NT2/D1 (cell line): ENCODE results near the gene ALKBH2.
A peak's percentile ranks its signal among the peaks of the same experiment; 100 is the strongest.

ENCODE experiments used
- DNase-seq: peaks from one replicate; pipeline ENCODE4 v3.0.0-alpha.2; 2011; ENCODE audit warnings: low read depth, low spot score
- H3K27me3 ChIP-seq: 2 replicates; pipeline ENCODE4 v1.6.0; 2011; ENCODE audit warnings: mild to moderate bottlenecking; ENCODE audit not compliant: insufficient read length, insufficient read depth
- H3K36me3 ChIP-seq: 2 replicates; pipeline ENCODE4 v1.6.1; 2011; ENCODE audit warnings: mild to moderate bottlenecking, low read length, mixed read lengths; ENCODE audit not compliant: insufficient read depth, insufficient read length
- H3K4me1 ChIP-seq: 2 replicates; pipeline ENCODE4 v1.5.1; 2011; ENCODE audit not compliant: insufficient read depth, insufficient read length
- H3K4me3 ChIP-seq: 2 replicates; pipeline ENCODE4 v1.5.1; 2011; ENCODE audit warnings: low read depth; ENCODE audit not compliant: insufficient read length
- H3K9ac ChIP-seq: 2 replicates; pipeline ENCODE4 v1.6.0; 2011; ENCODE audit warnings: low read depth; ENCODE audit not compliant: insufficient read length
- H3K9me3 ChIP-seq: 2 replicates; pipeline ENCODE4 v1.5.1; 2011; ENCODE audit warnings: mild to moderate bottlenecking, low read length; ENCODE audit not compliant: insufficient read depth
- SUZ12 ChIP-seq: IDR thresholded peaks from 2 replicates; pipeline ENCODE4 v1.6.1; 2011; ENCODE audit not compliant: insufficient read length, insufficient read depth; ENCODE audit errors: extremely low read depth
- YY1 ChIP-seq: IDR thresholded peaks from 2 replicates; pipeline ENCODE4 v1.6.1; 2011; ENCODE audit not compliant: insufficient read length, insufficient read depth
- ZNF274 ChIP-seq: IDR thresholded peaks from 2 replicates; pipeline ENCODE4 v1.6.1; 2011; ENCODE audit warnings: mild to moderate bottlenecking, low read depth, low read length

ALKBH2 gene

DNA sequence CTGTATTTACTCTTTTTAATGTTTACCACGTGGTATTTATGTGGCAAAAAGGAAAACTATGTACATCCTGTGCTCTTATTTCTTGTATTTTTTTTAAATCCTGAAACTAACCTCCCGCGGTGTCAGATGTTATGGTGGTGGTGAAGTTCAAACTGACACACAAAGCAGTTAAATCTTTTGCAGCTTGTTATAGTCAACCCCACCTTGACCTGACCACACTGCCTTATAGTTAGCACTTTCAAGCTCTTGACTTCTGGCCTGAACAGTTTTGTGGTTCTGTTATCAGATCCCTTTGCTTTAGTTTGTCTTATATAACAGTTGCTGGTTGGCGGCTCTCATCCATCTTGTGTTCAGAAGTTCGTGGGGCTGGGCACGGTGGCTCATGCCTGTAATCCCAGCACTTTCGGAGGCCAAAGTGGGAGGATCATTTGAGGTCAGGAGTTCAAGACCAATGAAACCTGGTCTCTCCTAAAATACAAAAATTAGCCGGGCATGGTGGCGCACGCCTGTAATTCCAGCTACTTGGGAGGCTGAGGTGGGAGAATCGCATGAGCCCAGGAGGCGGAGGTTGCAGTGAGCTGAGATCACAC lies 6.3 kb upstream of the ALKBH2 start:
- H3K9me3 ChIP-seq: no peaks in the 10 kb centered on the region
- TF ChIP-seq SUZ12: no peak
- TF ChIP-seq ZNF274: no peak
- TF ChIP-seq YY1: no peak
- no peaks in the 10 kb centered on the region for H3K4me1 ChIP-seq
- H3K27me3 ChIP-seq: no peaks in the 10 kb centered on the region
- peak overlapping the region; percentile 80 for H3K4me3 ChIP-seq
- H3K36me3 ChIP-seq: peaks cover 60% of the 10 kb centered on the region
- DNase-seq: no peak
- no peak overlapping the region for H3K9ac ChIP-seq

DNA sequence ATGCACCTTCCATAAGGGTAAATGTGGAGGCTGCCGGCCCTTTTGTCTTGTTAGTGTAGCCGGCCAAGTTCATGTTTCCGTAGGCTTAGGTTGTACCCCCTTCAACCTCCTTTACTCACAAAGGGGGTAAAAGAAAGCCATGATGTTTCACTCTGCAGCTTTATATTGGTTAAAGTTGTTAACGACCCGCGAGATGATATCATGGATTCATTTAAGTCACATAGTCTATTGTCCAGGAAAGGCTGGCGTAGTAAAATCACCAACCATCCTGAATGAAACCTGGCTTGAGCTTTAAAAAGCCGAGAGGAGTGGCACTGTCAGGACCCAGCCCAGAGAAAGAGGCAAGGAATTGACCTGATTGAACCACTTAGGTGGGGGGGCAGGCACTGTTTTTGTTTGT lies 5.4 kb upstream of the ALKBH2 start:
- H3K9me3 ChIP-seq: no peaks in the 10 kb centered on the region
- peak overlapping the region; percentile 80 for H3K4me3 ChIP-seq
- no peaks in the 10 kb centered on the region for H3K4me1 ChIP-seq
- H3K27me3 ChIP-seq: no peaks in the 10 kb centered on the region
- TF ChIP-seq SUZ12 (no peak), ZNF274 (no peak), YY1 (no peak)
- DNase-seq: no peak
- peak overlapping the region; percentile 90 for H3K9ac ChIP-seq
- H3K36me3 ChIP-seq: peaks cover 52% of the 10 kb centered on the region

DNA sequence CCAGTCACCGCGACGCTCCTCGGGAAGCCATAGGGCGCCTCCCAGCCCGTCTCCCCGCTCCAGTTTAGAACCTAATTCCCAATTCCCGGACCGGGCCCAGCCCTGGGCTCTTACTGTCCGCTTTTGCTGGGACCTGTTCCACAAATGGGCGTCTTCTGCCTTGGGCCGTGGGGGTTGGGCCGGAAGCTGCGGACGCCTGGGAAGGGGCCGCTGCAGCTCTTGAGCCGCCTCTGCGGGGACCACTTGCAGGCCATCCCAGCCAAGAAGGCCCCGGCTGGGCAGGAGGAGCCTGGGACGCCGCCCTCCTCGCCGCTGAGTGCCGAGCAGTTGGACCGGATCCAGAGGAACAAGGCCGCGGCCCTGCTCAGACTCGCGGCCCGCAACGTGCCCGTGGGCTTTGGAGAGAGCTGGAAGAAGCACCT lies 4.9 kb upstream of the ALKBH2 start:
- peak overlapping the region; percentile 80 for H3K4me3 ChIP-seq
- no peaks in the 10 kb centered on the region for H3K4me1 ChIP-seq
- no peaks in the 10 kb centered on the region for H3K9me3 ChIP-seq
- no peak for TF ChIP-seq ZNF274
- peaks cover 47% of the 10 kb centered on the region for H3K36me3 ChIP-seq
- H3K27me3 ChIP-seq: no peaks in the 10 kb centered on the region
- H3K9ac ChIP-seq: peak overlapping the region; percentile 90
- no peak for DNase-seq

DNA sequence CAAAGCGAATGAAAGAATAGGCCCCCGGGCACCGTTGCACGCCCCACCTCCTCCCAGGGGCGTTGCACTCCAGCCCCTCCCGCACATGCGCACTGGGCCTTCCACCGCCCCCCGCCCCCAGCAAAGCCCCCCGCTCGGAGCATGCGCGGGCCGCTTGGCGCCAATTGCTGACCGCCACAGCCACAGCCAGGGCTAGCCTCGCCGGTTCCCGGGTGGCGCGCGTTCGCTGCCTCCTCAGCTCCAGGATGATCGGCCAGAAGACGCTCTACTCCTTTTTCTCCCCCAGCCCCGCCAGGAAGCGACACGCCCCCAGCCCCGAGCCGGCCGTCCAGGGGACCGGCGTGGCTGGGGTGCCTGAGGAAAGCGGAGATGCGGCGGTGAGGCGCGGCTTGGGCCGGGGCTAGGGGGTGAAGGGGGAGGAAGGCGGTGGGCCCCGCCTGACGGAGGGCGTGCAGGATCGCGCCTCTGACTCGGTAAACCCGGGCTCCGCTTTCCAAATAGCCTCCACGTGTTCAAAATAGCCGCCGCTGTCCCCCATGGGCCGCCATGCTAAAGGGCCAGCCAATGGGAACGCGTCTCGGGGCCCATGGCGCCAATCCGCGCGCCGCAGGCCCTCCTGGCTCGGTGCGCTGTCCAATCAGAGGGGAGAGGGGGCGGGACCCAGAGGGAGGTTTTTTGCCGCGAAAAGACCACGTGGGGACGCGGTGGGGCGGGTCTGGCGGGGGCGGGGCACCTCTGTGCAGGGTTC lies 4.3 kb upstream of the ALKBH2 start, which contains the start of gene UNG:
UNG (plus strand) TSS at position 163 of the 748 bp plus-strand sequence; CDS start at position 246, 83 bp downstream.
- H3K9ac ChIP-seq: peak within 1 kb of the TSS; percentile 90
- peaks cover 2% of the 10 kb centered on the region for H3K4me1 ChIP-seq

DNA sequence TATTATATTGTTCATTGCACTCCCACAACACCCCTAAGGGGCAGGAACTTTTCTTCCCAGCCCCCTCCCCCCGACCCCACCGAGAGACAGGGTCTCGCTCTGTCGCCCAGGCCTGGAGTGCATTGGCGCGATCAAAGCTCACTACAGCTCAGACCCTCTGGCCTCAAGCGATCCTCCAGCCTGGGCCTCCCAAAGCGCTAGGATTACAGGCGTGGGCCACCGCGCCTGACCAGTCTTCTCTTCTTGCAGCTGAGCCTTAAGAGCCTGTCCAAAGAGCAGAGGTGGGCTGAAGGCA lies 3.8 kb upstream of the ALKBH2 start:
- no peak for DNase-seq
- H3K4me3 ChIP-seq: peak overlapping the region; percentile 73
- H3K9ac ChIP-seq: peak overlapping the region; percentile 12
- H3K36me3 ChIP-seq: peaks cover 37% of the 10 kb centered on the region
- H3K9me3 ChIP-seq: peaks cover 7% of the 10 kb centered on the region; the same call in 1 of the 2 replicates
- H3K27me3 ChIP-seq: no peaks in the 10 kb centered on the region
- H3K4me1 ChIP-seq: peaks cover 6% of the 10 kb centered on the region
- TF ChIP-seq SUZ12 (no peak), ZNF274 (no peak), YY1 (no peak)

More for the DNA sequence above, 4.3 kb upstream of the ALKBH2 start, which contains the start of gene UNG:
- DNase-seq: peak; percentile 94
- Histone ChIP-seq H3K27me3 (no peaks in the 10 kb centered on the region), H3K36me3 (peaks cover 42% of the 10 kb centered on the region), H3K9me3 (peaks cover 5% of the 10 kb centered on the region; the same call in 1 of the 2 replicates), H3K4me3 (peak within 1 kb of the TSS; percentile 80)
- peak; percentile 46 for TF ChIP-seq YY1
- TF ChIP-seq SUZ12: no peak

DNA sequence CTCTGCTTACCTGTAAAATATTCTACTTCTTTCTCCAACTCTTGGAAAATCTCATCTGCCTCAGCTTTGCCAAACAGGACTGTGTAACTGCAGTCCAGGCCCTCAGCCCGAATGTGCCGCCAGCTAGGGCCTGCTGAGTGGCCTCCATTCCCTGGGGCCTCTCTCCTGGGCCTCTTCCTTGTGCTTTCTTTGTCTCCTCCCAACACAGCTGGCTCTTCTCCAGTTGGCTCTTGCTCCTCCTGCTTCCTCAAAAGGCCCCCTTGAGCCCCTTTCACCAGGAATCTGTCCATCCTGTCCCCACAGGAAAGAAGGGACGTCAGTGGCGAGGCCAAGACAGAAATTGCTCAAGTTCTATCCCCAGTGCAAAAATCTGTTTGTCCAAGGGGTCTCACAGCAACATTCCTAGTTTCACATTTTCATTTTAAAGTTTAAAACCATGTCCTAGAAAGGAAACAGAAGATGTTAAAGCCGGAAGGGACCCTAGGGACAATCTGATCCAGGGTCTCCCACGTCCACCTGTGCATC lies 713 bp downstream of the ALKBH2 start:
- Histone ChIP-seq H3K9me3 (peaks cover 7% of the 10 kb centered on the region; the same call in 1 of the 2 replicates), H3K4me3 (no peak overlapping the region), H3K4me1 (peaks cover 6% of the 10 kb centered on the region), H3K36me3 (peaks cover 11% of the 10 kb centered on the region), H3K9ac (no peak overlapping the region), H3K27me3 (no peaks in the 10 kb centered on the region)
- DNase-seq: no peak
- TF ChIP-seq YY1: no peak
- no peak for TF ChIP-seq ZNF274
- no peak for TF ChIP-seq SUZ12

DNA sequence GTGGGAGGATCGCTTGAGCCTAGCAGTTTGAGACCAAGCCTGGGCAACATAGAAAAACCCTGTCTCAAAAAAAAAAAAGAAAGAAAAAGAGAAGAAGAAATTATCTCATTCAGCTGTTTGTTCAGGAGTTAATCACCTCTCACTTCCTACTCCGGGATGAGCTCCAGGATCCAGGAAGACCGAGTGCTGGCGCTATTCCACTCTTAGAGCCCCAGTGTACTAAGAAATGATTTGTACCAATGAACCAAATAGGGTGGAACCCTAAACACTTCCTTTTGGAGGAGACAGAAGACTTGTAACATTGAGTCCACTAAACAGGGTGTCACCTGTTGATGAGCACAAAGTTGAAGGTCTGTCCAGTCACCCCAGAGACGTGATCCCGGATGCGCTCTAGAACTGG lies 3.6 kb downstream of the ALKBH2 start:
- Histone ChIP-seq H3K4me1 (peaks cover 6% of the 10 kb centered on the region), H3K27me3 (no peaks in the 10 kb centered on the region), H3K9me3 (peaks cover 7% of the 10 kb centered on the region; the same call in 1 of the 2 replicates), H3K36me3 (peaks cover 29% of the 10 kb centered on the region), H3K9ac (no peak overlapping the region), H3K4me3 (no peak overlapping the region)
- no peak for DNase-seq
- no peak for TF ChIP-seq ZNF274
- TF ChIP-seq SUZ12: no peak
- TF ChIP-seq YY1: no peak
